Gastrocnemius medialis (tissue), 4 donors: ENCODE data around the gene MACROD2. TPM values are rescaled to one million over a fixed set of nuclear protein-coding genes. Genes with fewer than 3 reads are reported as not detected.

Experiments used
- ATAC-seq, 2 donors: fragments of 150-250 bp; one replicate each; pipeline ENCODE4 v1.9.1; 2016
- DNase-seq, 2 donors: peaks; one replicate each; pipeline ENCODE4 v3.0.0-alpha.2; 2019
- H3K27ac ChIP-seq, 4 donors: fragments of 200-600 bp; sonication (generic); 1 replicate in 1 of 4; 2 replicates in 3 of 4; pipeline ENCODE4 v1.5.1; 2016 to 2018; ENCODE audit warnings: mild to moderate bottlenecking in 2 of 4, moderate library complexity in 1 of 4
- H3K27me3 ChIP-seq, 3 donors: fragments of 200-600 bp; sonication (generic) in 2 of 3; 1 replicate in 1 of 3; 2 replicates in 2 of 3; pipeline versions ENCODE4 v1.5.1 to v1.6.0; 2016 to 2019; ENCODE audit warnings: mild to moderate bottlenecking in 1 of 3, moderate library complexity in 1 of 3
- H3K36me3 ChIP-seq, 2 donors: fragments of 200-600 bp; sonication (generic) in 1 of 2; one replicate each; pipeline ENCODE4 v1.5.1; 2017 to 2018
- H3K4me1 ChIP-seq, 2 donors: fragments of 200-600 bp; sonication (generic) in 1 of 2; one replicate each; pipeline ENCODE4 v1.5.1; 2016 to 2017; ENCODE audit warnings: mild to moderate bottlenecking in 2 of 2
- H3K4me3 ChIP-seq, 4 donors: fragments of 200-600 bp; sonication (generic) in 3 of 4; 1 replicate in 1 of 4; 2 replicates in 3 of 4; pipeline ENCODE4 v1.5.1; 2016 to 2019; ENCODE audit warnings: mild to moderate bottlenecking in 2 of 4
- H3K9me3 ChIP-seq, 3 donors: fragments of 200-600 bp; sonication (generic) in 2 of 3; 1 replicate in 1 of 3; 2 replicates in 2 of 3; pipeline ENCODE4 v1.5.1; 2016 to 2019
- CTCF ChIP-seq, 5 experiments: fragments of 450-650 bp in 3 of 5; fragments of 200-600 bp in 2 of 5; sonication (generic) in 2 of 5; IDR thresholded peaks in 4 of 5; conservative IDR thresholded peaks in 1 of 5; 1 replicate in 4 of 5; 2 replicates in 1 of 5; pipeline ENCODE4 v1.5.1; 2016 to 2019; ENCODE audit warnings: antibody characterized with exemption in 5 of 5, mild to moderate bottlenecking in 3 of 5, moderate library complexity in 3 of 5
- POLR2A ChIP-seq, 2 donors: fragments of 450-650 bp; IDR thresholded peaks; one replicate each; pipeline ENCODE4 v1.6.1; 2017; ENCODE audit warnings: antibody characterized with exemption in 2 of 2, mild to moderate bottlenecking in 2 of 2, moderate library complexity in 2 of 2
- in situ Hi-C, 4 donors: fragments of 200-750 bp; cut with MboI; loops; one replicate each; pipeline versions ENCODE4 v1.15.0 to v1.8.0; 2017; ENCODE audit warnings: low sequenced_read_pairs in 4 of 4
- intact Hi-C: fragments of 100-400 bp; cut with DNase I; formaldehyde crosslinking; loops from one replicate; pipeline ENCODE4 v1.15.1; 2023; ENCODE audit warnings: low total_unique reads
- total RNA-seq, 4 donors: library from RNA; depleted of rRNA; stranded (reverse); fragments of >200 nt; gene quantifications; one replicate each; pipeline versions ENCODE4 v1.1.0 to v1.2.3, GENCODE V29; 2016

MACROD2 gene
- total RNA-seq, 4 donors from 2014 or later: 1.8 to 10.2 (median 3.6) TPM

DNA sequence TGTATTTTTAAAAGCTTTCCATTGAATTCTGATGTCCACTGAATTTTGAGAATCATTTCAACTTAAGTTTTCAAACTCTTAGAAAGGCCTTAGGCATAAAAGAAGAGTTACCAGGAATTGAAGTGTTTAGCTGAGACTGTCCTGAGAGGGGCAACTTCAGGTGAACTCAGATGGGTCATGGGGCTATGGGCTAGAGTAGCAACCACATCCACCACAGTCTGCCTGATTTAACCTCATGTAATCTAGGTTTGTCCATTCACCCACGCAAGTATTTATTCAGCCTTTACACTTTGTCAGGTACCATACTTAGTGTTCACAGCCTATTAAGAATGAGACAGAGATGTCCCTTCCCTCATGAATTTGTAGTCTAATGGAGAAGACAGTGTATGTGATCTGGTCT is 2076.9 kb downstream of the MACROD2 start:
- Histone ChIP-seq H3K27me3 (no peaks in the 10 kb centered on the region), H3K36me3 (no peaks in the 10 kb centered on the region), H3K4me1 (no peaks in the 10 kb centered on the region), H3K9me3 (no peaks in the 10 kb centered on the region), H3K27ac (no peak overlapping the region), H3K4me3 (no peak overlapping the region)
- TF ChIP-seq CTCF (IDR thresholded peaks at IDR 0.05 in 4 of 5, conservative IDR thresholded peaks at IDR 0.05 in 1 of 5) (no peak), POLR2A (IDR thresholded peaks at IDR 0.05) (no peak)
- intact Hi-C loops: no loop called here
- ATAC-seq (no peak), DNase-seq (no peak)
- in situ Hi-C loops: no loop called here

DNA sequence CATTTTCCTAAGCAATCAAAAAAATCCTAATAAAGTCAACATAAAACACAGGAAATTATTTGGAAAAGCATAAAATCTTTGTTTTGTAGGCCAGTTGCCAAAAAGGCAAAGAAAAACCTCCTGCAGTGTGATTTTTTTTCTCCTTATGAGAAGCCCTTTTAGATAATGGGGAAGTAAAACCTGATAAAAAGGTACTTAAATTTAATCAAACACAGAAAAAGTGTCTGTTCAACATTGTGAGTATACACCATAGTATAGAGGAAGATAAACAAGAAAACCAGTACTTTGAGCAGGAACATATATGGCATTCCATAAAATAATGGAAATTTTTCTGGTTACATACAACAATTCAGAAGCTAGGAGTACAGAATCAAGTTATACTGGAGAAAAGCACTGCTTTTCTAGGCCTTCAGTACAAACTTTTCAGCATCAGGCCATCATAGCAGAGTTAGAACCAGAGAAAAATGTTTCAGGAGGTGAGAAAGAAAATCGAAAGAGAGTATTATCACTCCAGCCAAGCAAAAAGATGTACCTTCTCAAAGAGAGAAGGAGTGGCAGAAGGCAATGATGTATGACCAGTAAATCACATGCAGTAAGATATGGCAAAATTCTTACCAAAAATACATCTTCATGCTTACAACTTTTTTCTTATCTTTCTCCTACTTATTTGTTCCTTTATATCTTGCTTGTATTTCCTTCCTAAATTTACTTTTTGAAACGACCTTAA is 2083.0 kb downstream of the MACROD2 start:
- intact Hi-C loops: no loop called here
- Histone ChIP-seq H3K4me3 (no peak overlapping the region), H3K4me1 (no peaks in the 10 kb centered on the region), H3K36me3 (no peaks in the 10 kb centered on the region), H3K27me3 (no peaks in the 10 kb centered on the region), H3K9me3 (no peaks in the 10 kb centered on the region), H3K27ac (no peak overlapping the region)
- in situ Hi-C loops: no loop called here
- TF ChIP-seq POLR2A (IDR thresholded peaks at IDR 0.05) (no peak), CTCF (IDR thresholded peaks at IDR 0.05 in 4 of 5, conservative IDR thresholded peaks at IDR 0.05 in 1 of 5) (no peak)
- DNase-seq (no peak), ATAC-seq (no peak)

- in situ Hi-C loops: no loop called here
- intact Hi-C loops: no loop called here
- DNase-seq: no peak
- TF ChIP-seq POLR2A (IDR thresholded peaks at IDR 0.05): no peak
- Histone ChIP-seq H3K36me3 (no peaks in the 10 kb centered on the region), H3K27me3 (no peaks in the 10 kb centered on the region), H3K9me3 (no peaks in the 10 kb centered on the region), H3K4me1 (no peaks in the 10 kb centered on the region), H3K4me3 (no peak overlapping the region), H3K27ac (no peak overlapping the region)
- no peak for ATAC-seq
These were observed 2086.1 kb downstream of the MACROD2 start for GRCh38 chr20:16081421-16081820.

DNA sequence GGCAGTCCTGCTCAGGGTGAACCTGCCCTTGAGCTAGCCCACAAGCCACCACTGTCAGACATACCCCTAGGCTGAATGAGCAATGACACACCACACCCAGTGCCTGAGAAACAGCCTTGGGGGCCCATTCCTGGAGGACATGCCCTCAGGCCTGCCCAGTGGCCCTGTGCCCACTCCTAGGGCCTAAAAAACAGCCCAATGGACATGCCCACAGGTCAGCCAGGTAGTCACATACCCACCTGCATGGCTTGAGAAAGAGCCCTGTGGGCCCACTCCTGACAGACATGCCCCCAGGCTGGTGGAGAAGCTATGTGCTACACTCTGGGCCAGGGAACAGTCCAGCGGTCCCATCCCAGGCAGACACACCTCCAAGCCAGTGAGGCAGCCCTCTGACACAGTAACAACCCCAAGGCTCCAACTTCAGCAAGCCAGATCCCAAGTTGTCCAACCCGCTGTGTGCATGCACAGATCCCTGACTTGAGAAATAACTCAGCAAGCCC is 2086.8 kb downstream of the MACROD2 start:
- Histone ChIP-seq H3K9me3 (no peaks in the 10 kb centered on the region), H3K27me3 (no peaks in the 10 kb centered on the region), H3K4me3 (no peak overlapping the region), H3K27ac (no peak overlapping the region), H3K4me1 (no peaks in the 10 kb centered on the region), H3K36me3 (no peaks in the 10 kb centered on the region)
- DNase-seq: no peak
- in situ Hi-C loops (no loop called here), intact Hi-C loops (no loop called here)
- no peak for ATAC-seq
- TF ChIP-seq CTCF (IDR thresholded peaks at IDR 0.05 in 4 of 5, conservative IDR thresholded peaks at IDR 0.05 in 1 of 5): no peak
- TF ChIP-seq POLR2A (IDR thresholded peaks at IDR 0.05): no peak

- Histone ChIP-seq H3K27ac (no peak overlapping the region), H3K9me3 (no peaks in the 10 kb centered on the region), H3K36me3 (no peaks in the 10 kb centered on the region), H3K27me3 (no peaks in the 10 kb centered on the region), H3K4me3 (no peak overlapping the region), H3K4me1 (no peaks in the 10 kb centered on the region)
- ATAC-seq: no peak
- DNase-seq: no peak
- intact Hi-C loops (no loop called here), in situ Hi-C loops (no loop called here)
- TF ChIP-seq CTCF (IDR thresholded peaks at IDR 0.05 in 4 of 5, conservative IDR thresholded peaks at IDR 0.05 in 1 of 5): no peak
- TF ChIP-seq POLR2A (IDR thresholded peaks at IDR 0.05): no peak
These were observed 2088.4 kb downstream of the MACROD2 start for GRCh38 chr20:16083639-16084280.
